ENCODE data around the gene LILRA2. TPM values are rescaled to one million over a fixed set of nuclear protein-coding genes. Genes with fewer than 3 reads are reported as not detected.

Gene LILRA2
- 0.09 TPM in 1 of 5 replicates, not detected in the others for total RNA-seq (2022; extraction: Qiagen RNA extraction; ENCODE audit: low read depth)

DNA sequence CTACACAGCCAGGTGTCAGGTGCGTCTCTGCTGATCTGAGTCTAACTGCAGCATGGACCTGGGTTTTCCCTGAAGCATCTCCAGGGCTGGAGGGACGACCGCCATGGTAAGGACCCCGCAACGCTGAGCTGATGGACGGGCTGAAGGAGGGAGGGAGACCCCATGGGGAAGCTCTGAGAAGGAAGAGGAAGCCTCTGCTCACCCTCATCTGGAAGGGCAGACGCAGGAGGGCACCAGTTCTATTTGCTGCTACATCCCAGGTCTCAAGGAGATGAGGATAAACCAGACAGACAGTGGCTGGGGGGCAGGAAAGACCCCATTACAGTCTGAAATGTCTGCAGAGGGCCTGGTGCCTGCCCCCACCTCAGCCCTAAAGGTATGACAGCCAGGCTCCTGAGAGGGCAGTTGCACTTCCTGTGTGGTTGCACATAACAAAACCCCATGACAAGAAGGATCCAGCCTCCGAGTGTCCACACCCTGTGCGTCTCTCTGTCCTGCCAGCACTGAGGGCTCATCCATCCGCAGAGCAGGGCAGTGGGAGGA, at the start of gene LILRA2:
Gene LILRA2 (plus strand): TSS at position 461 of the 543 bp plus-strand sequence. CDS start 89 bp downstream, outside the sequence.

DNA sequence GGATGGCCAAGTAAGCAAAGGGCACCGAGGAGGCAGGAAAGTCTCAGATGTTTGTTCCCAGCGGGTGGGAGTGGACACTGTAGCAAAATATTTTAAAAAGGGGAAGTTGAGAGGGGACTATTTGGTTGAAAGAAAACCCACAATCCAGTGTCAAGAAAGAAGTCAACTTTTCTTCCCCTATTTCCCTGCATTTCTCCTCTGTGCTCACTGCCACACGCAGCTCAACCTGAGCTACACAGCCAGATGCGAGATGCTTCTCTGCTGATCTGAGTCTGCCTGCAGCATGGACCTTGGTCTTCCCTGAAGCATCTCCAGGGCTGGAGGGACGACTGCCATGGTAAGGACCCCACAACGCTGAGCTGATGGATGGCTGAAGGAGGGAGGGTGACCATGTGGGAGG, 19.9 kb downstream of the LILRA2 start, which contains the start of gene LILRA1:
Gene LILRA1 (plus strand): TSS at position 188 of the 400 bp plus-strand sequence. CDS start 613 bp downstream, outside the sequence.

DNA sequence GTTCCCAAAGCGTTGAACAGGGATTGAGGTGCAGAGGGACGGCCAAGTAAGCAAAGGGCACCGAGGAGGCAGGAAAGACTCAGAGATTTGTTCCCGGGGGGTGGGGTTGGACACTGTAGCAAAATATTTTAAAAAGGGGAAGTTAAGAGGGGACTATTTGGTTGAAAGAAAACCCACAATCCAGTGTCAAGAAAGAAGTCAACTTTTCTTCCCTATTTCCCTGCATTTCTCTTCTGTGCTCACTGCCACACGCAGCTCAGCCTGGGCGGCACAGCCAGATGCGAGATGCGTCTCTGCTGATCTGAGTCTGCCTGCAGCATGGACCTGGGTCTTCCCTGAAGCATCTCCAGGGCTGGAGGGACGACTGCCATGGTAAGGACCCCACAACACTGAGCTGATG, 56.7 kb downstream of the LILRA2 start, which contains the start of gene LILRB1:
Gene LILRB1 (plus strand): TSS at position 223 of the 400 bp plus-strand sequence. CDS start 590 bp downstream, outside the sequence.

Other genes with a start within 250 kb of the LILRA2 start
- gene LILRA4, start 234.6 kb upstream of the LILRA2 start, total RNA-seq (2022; extraction: Qiagen RNA extraction; ENCODE audit: low read depth): not detected in 5 replicates
- not detected in 5 replicates for gene LAIR1, start 208.9 kb upstream of the LILRA2 start, total RNA-seq (2022; extraction: Qiagen RNA extraction; ENCODE audit: low read depth)
- gene TTYH1, start 158.3 kb upstream of the LILRA2 start, total RNA-seq (2022; extraction: Qiagen RNA extraction; ENCODE audit: low read depth): 0.08 to 0.15 TPM in 2 of 5 replicates, not detected in the others
- gene LENG8, start 124.6 kb upstream of the LILRA2 start, total RNA-seq (2022; extraction: Qiagen RNA extraction; ENCODE audit: low read depth): 52.4 to 151 TPM (median 125 TPM) in 5 replicates
- 3.0 to 8.6 TPM (median 7.8 TPM) in 5 replicates for gene LENG9, start 110.0 kb upstream of the LILRA2 start, total RNA-seq (2022; extraction: Qiagen RNA extraction; ENCODE audit: low read depth)
- gene CDC42EP5, start 100.5 kb upstream of the LILRA2 start, total RNA-seq (2022; extraction: Qiagen RNA extraction; ENCODE audit: low read depth): 0.18 to 0.31 TPM in 2 of 5 replicates, not detected in the others
- not detected in 5 replicates for gene LAIR2, start 71.0 kb upstream of the LILRA2 start, total RNA-seq (2022; extraction: Qiagen RNA extraction; ENCODE audit: low read depth)
- gene LILRA1, start 19.8 kb downstream of the LILRA2 start, total RNA-seq (2022; extraction: Qiagen RNA extraction; ENCODE audit: low read depth): not detected in 5 replicates
- gene LILRB1, start 56.7 kb downstream of the LILRA2 start, total RNA-seq (2022; extraction: Qiagen RNA extraction; ENCODE audit: low read depth): 0.07 TPM in 1 of 5 replicates, not detected in the others
- not detected in 5 replicates for gene LILRB4, start 89.2 kb downstream of the LILRA2 start, total RNA-seq (2022; extraction: Qiagen RNA extraction; ENCODE audit: low read depth)
- not detected in 5 replicates for gene KIR3DL3, start 150.7 kb downstream of the LILRA2 start, total RNA-seq (2022; extraction: Qiagen RNA extraction; ENCODE audit: low read depth)
- gene KIR2DL3, start 164.7 kb downstream of the LILRA2 start, total RNA-seq (2022; extraction: Qiagen RNA extraction; ENCODE audit: low read depth): not detected in 5 replicates
- not detected in 5 replicates for gene KIR2DL1, start 196.0 kb downstream of the LILRA2 start, total RNA-seq (2022; extraction: Qiagen RNA extraction; ENCODE audit: low read depth)
- gene KIR2DL4, start 229.8 kb downstream of the LILRA2 start, total RNA-seq (2022; extraction: Qiagen RNA extraction; ENCODE audit: low read depth): not detected in 5 replicates
- gene KIR3DL1, start 242.7 kb downstream of the LILRA2 start, total RNA-seq (2022; extraction: Qiagen RNA extraction; ENCODE audit: low read depth): not detected in 5 replicates

Measured in A549 treated with ZK216348 at 1 μM for 4 hours (cell line).